ENCODE data around the gene PDE1A.
A peak's percentile ranks its signal among the peaks of the same experiment; 100 is the strongest.

Gene PDE1A

DNA sequence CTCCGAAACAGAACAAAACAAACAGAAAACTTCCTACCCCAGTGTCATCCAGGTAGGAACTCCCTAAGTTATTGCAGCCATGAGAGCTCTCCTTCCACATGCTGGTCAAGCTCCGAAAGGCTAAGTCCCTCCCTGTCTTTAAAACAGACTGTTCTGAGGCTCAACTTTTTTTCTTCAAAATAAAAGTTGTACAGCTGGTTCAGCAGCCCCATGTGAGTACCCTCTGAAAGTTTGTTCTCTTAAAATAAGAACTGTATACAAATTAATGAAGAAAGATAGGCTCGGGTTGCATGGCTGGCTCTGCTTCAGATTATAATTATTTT lies at the start of gene PDE1A:
Gene PDE1A (minus strand): TSS at position 119 of the 323 bp plus-strand sequence.
- no peaks in the 10 kb centered on the region for H3K4me1 ChIP-seq (ENCODE audit: control insufficient read depth in 1 of 2, insufficient read depth in 2 of 2, low read length in 2 of 2)
- no peaks in the 10 kb centered on the region for H3K36me3 ChIP-seq (ENCODE audit: control insufficient read depth in 1 of 2, insufficient read depth in 2 of 2, low read length in 2 of 2)
- peak within 1 kb of the TSS; percentile 30 for H3K27ac ChIP-seq (ENCODE audit: low read depth, low read length)
- H3K9me3 ChIP-seq (ENCODE audit: control insufficient read depth in 1 of 2, low read length in 2 of 2), result no peaks in the 10 kb centered on the region
- no peak within 1 kb of the TSS for H3K9ac ChIP-seq (ENCODE audit: low read depth in 1 of 2, low read length in 2 of 2)
- H3K4me3 ChIP-seq (ENCODE audit: low read depth in 1 of 2, low read length in 2 of 2), result peak within 1 kb of the TSS; percentile 45 to 53
- H3K27me3 ChIP-seq (ENCODE audit: control insufficient read depth in 1 of 2, insufficient read depth in 2 of 2, low read length in 2 of 2), result no peaks in the 10 kb centered on the region

DNA sequence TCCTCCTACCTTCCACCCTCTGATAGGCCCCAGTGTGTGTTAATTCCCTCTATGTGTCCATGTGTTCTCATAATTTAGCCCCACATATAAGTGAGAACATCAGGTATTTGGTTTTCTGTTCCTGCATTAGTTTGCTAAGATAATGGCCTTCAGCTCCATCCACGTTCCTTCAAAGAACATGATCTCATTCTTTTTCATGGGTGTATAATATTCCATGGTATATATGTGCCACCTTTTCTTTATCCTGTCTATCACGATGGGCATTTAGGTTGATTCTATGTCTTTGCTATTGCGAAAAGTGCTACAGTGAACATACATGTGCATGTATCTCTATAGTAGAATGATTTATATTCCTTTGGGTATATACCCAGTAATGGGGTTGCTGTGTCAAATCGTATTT lies 46.8 kb upstream of the PDE1A start:
- no peak overlapping the region for H3K9ac ChIP-seq (ENCODE audit: low read depth in 1 of 2, low read length in 2 of 2)
- H3K27me3 ChIP-seq (ENCODE audit: control insufficient read depth in 1 of 2, insufficient read depth in 2 of 2, low read length in 2 of 2), result no peaks in the 10 kb centered on the region
- H3K4me3 ChIP-seq (ENCODE audit: low read depth in 1 of 2, low read length in 2 of 2), result no peak overlapping the region
- H3K9me3 ChIP-seq (ENCODE audit: control insufficient read depth in 1 of 2, low read length in 2 of 2), result peaks cover 0 to 5% of the 10 kb centered on the region in 2 donors
- H3K36me3 ChIP-seq (ENCODE audit: control insufficient read depth in 1 of 2, insufficient read depth in 2 of 2, low read length in 2 of 2), result no peaks in the 10 kb centered on the region
- no peak overlapping the region for H3K27ac ChIP-seq (ENCODE audit: low read depth, low read length)
- H3K4me1 ChIP-seq (ENCODE audit: control insufficient read depth in 1 of 2, insufficient read depth in 2 of 2, low read length in 2 of 2), result no peaks in the 10 kb centered on the region

DNA sequence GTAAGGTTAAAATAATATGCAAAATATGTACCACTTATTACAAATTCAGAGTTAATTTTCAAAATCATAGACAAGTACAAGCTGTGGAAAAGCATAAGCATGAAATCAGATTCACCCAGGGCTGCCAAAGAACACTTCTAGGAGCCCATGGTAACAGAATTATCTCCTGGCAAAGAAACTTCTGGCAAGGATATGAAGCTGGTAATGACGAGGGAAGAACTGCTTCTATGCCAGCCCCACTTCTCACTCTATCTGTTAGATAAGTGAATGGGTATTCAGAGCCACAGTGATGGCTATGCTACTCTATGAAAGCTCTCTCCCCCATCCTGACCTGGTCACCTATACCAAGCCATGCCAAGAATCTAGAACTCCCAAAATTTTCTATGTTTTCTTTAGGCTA lies 36.9 kb upstream of the PDE1A start:
- H3K4me1 ChIP-seq (ENCODE audit: control insufficient read depth in 1 of 2, insufficient read depth in 2 of 2, low read length in 2 of 2), result no peaks in the 10 kb centered on the region
- H3K9me3 ChIP-seq (ENCODE audit: control insufficient read depth in 1 of 2, low read length in 2 of 2), result peaks cover 0 to 2% of the 10 kb centered on the region in 2 donors
- no peak overlapping the region for H3K27ac ChIP-seq (ENCODE audit: low read depth, low read length)
- H3K36me3 ChIP-seq (ENCODE audit: control insufficient read depth in 1 of 2, insufficient read depth in 2 of 2, low read length in 2 of 2), result no peaks in the 10 kb centered on the region
- no peaks in the 10 kb centered on the region for H3K27me3 ChIP-seq (ENCODE audit: control insufficient read depth in 1 of 2, insufficient read depth in 2 of 2, low read length in 2 of 2)
- no peak overlapping the region for H3K4me3 ChIP-seq (ENCODE audit: low read depth in 1 of 2, low read length in 2 of 2)
- H3K9ac ChIP-seq (ENCODE audit: low read depth in 1 of 2, low read length in 2 of 2), result no peak overlapping the region

DNA sequence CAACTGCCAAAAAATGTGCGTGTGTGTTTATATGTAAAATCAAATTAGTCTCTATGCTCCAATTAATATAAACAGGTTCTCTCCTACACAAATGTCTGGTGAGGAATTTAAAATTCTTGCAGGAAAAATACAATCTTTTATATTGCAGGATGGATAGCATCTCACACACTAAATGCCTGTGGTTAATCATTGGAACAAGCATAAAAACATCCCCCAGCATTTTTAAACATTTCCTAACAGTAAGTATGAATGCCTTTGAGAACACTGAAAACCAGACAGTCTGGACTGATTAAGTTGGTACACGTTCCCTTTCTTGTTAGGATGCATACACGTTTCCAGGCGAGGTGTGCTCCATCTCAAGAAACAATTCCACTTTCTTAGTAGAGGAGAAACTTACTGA lies 29.9 kb upstream of the PDE1A start:
- Histone ChIP-seq H3K4me3 (ENCODE audit: low read depth in 1 of 2, low read length in 2 of 2) (no peak overlapping the region), H3K27ac (ENCODE audit: low read depth, low read length) (no peak overlapping the region)

DNA sequence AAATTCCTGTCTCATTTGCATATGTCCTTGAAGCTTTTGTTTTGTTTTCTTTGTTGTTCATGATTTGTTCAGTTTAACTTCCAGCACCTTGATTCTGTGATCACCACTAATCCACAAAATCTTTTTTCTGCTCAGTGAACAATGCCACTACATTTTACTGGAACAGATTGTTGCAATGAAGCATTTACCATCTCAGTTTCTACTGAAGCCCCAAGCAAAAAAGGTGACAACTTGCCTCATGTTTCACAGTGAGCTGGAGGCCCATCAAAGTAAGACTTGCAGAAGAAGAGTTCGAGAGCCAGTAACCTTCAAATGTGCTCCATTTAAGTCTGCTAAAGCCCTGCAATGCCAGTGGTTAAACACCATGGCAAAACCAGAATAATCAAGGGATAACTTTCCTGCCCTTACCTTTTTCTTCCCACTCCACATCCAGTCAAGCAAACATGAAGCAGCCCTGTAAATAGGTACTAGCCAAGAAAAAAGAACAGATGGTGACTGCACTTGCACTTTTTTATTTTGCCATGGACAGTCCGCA lies 25.7 kb upstream of the PDE1A start:
- H3K4me3 ChIP-seq (ENCODE audit: low read depth in 1 of 2, low read length in 2 of 2), result no peak overlapping the region
- no peak overlapping the region for H3K27ac ChIP-seq (ENCODE audit: low read depth, low read length)

More for the DNA sequence above, 29.9 kb upstream of the PDE1A start:
- H3K27me3 ChIP-seq (ENCODE audit: control insufficient read depth in 1 of 2, insufficient read depth in 2 of 2, low read length in 2 of 2), result no peaks in the 10 kb centered on the region
- H3K4me1 ChIP-seq (ENCODE audit: control insufficient read depth in 1 of 2, insufficient read depth in 2 of 2, low read length in 2 of 2), result no peaks in the 10 kb centered on the region
- H3K36me3 ChIP-seq (ENCODE audit: control insufficient read depth in 1 of 2, insufficient read depth in 2 of 2, low read length in 2 of 2), result no peaks in the 10 kb centered on the region
- no peaks in the 10 kb centered on the region for H3K9me3 ChIP-seq (ENCODE audit: control insufficient read depth in 1 of 2, low read length in 2 of 2)
- H3K9ac ChIP-seq (ENCODE audit: low read depth in 1 of 2, low read length in 2 of 2), result no peak overlapping the region

DNA sequence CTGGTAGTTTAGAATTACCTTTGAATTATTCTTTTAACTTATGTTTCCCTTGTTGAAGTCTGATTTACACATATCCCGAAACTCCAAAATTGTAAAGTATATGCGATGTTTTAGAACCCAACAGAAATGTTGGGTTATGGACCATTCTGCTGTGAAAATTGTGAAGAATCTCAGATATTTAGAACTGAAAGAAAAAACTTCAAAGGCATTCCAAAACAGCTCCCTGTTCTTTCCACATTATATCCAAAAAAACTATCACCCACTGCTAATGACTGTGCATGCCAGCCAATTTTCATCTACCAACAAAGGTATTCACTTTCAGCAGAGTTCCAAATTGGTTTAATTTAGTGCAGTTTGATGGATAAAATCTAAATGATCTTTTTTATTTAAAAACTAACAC lies 21.5 kb upstream of the PDE1A start:
- Histone ChIP-seq H3K4me3 (ENCODE audit: low read depth in 1 of 2, low read length in 2 of 2) (no peak overlapping the region), H3K27ac (ENCODE audit: low read depth, low read length) (no peak overlapping the region), H3K4me1 (ENCODE audit: control insufficient read depth in 1 of 2, insufficient read depth in 2 of 2, low read length in 2 of 2) (no peaks in the 10 kb centered on the region), H3K36me3 (ENCODE audit: control insufficient read depth in 1 of 2, insufficient read depth in 2 of 2, low read length in 2 of 2) (no peaks in the 10 kb centered on the region), H3K27me3 (ENCODE audit: control insufficient read depth in 1 of 2, insufficient read depth in 2 of 2, low read length in 2 of 2) (no peaks in the 10 kb centered on the region), H3K9ac (ENCODE audit: low read depth in 1 of 2, low read length in 2 of 2) (no peak overlapping the region), H3K9me3 (ENCODE audit: control insufficient read depth in 1 of 2, low read length in 2 of 2) (no peaks in the 10 kb centered on the region)

More for the DNA sequence above, 25.7 kb upstream of the PDE1A start:
- Histone ChIP-seq H3K27me3 (ENCODE audit: control insufficient read depth in 1 of 2, insufficient read depth in 2 of 2, low read length in 2 of 2) (no peaks in the 10 kb centered on the region), H3K9me3 (ENCODE audit: control insufficient read depth in 1 of 2, low read length in 2 of 2) (no peaks in the 10 kb centered on the region), H3K4me1 (ENCODE audit: control insufficient read depth in 1 of 2, insufficient read depth in 2 of 2, low read length in 2 of 2) (no peaks in the 10 kb centered on the region), H3K36me3 (ENCODE audit: control insufficient read depth in 1 of 2, insufficient read depth in 2 of 2, low read length in 2 of 2) (no peaks in the 10 kb centered on the region), H3K9ac (ENCODE audit: low read depth in 1 of 2, low read length in 2 of 2) (no peak overlapping the region)

DNA sequence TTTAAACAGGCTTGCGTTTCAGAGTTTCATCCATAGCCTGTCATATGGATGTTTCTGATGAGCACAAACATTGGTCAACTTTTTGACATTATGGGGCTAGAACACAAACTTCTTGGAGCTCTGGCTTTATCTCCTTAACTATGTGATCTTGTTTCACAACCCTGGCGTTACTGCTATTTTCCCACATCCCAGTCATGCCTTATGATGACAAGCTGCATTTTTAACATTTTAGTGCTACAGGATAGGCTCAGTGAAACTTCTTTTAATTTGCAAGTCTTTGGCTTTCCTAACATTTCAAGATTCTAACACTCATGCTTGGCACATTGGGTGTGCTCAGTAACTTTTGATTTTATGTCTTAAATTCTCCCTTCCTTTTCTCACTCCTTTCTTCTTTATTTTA lies 21.0 kb upstream of the PDE1A start:
- Histone ChIP-seq H3K4me1 (ENCODE audit: control insufficient read depth in 1 of 2, insufficient read depth in 2 of 2, low read length in 2 of 2) (no peaks in the 10 kb centered on the region), H3K9ac (ENCODE audit: low read depth in 1 of 2, low read length in 2 of 2) (no peak overlapping the region), H3K27ac (ENCODE audit: low read depth, low read length) (no peak overlapping the region), H3K4me3 (ENCODE audit: low read depth in 1 of 2, low read length in 2 of 2) (no peak overlapping the region), H3K36me3 (ENCODE audit: control insufficient read depth in 1 of 2, insufficient read depth in 2 of 2, low read length in 2 of 2) (no peaks in the 10 kb centered on the region), H3K27me3 (ENCODE audit: control insufficient read depth in 1 of 2, insufficient read depth in 2 of 2, low read length in 2 of 2) (no peaks in the 10 kb centered on the region), H3K9me3 (ENCODE audit: control insufficient read depth in 1 of 2, low read length in 2 of 2) (no peaks in the 10 kb centered on the region)

DNA sequence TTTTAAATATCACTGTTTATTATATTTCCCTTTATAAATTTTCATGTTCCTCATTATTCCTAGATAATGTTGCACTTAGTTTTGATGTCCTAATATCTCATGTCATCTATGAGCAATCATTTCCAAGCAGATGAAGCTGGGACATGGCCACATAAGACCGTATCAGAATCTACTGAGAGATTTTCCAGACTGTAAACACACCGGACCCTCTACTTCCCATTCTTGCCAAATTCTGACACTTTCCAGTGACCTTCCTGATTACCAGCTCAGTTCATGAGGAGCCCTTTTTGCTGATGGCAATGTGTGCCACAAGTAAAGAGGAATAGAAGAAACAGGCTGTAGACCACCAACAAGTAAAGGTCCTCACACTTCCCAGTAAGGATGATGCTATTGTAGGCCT lies 20.3 kb upstream of the PDE1A start:
- Histone ChIP-seq H3K9me3 (ENCODE audit: control insufficient read depth in 1 of 2, low read length in 2 of 2) (no peaks in the 10 kb centered on the region), H3K9ac (ENCODE audit: low read depth in 1 of 2, low read length in 2 of 2) (no peak overlapping the region), H3K36me3 (ENCODE audit: control insufficient read depth in 1 of 2, insufficient read depth in 2 of 2, low read length in 2 of 2) (no peaks in the 10 kb centered on the region), H3K27me3 (ENCODE audit: control insufficient read depth in 1 of 2, insufficient read depth in 2 of 2, low read length in 2 of 2) (no peaks in the 10 kb centered on the region), H3K4me1 (ENCODE audit: control insufficient read depth in 1 of 2, insufficient read depth in 2 of 2, low read length in 2 of 2) (no peaks in the 10 kb centered on the region), H3K27ac (ENCODE audit: low read depth, low read length) (no peak overlapping the region), H3K4me3 (ENCODE audit: low read depth in 1 of 2, low read length in 2 of 2) (no peak overlapping the region)

DNA sequence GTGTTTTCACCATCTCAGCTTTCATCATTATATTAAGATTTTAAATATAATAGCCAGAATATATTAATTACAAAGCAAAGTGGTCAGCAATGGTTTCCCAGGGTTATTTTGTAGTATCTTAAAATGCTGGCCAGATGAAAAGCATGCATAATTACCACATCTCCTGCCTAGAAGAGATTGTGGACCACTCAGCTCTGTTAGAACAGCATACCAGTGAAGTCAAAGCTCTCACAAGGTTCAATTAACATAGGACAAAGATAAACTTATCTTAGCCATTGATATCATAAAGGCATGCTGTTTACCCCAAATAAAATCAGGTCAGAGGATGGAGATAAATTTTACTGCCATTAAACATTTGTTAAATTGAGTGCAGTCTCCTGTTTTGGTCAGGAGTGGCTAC lies 19.3 kb upstream of the PDE1A start:
- H3K36me3 ChIP-seq (ENCODE audit: control insufficient read depth in 1 of 2, insufficient read depth in 2 of 2, low read length in 2 of 2), result no peaks in the 10 kb centered on the region
- H3K27me3 ChIP-seq (ENCODE audit: control insufficient read depth in 1 of 2, insufficient read depth in 2 of 2, low read length in 2 of 2), result no peaks in the 10 kb centered on the region
- H3K9me3 ChIP-seq (ENCODE audit: control insufficient read depth in 1 of 2, low read length in 2 of 2), result no peaks in the 10 kb centered on the region

DNA sequence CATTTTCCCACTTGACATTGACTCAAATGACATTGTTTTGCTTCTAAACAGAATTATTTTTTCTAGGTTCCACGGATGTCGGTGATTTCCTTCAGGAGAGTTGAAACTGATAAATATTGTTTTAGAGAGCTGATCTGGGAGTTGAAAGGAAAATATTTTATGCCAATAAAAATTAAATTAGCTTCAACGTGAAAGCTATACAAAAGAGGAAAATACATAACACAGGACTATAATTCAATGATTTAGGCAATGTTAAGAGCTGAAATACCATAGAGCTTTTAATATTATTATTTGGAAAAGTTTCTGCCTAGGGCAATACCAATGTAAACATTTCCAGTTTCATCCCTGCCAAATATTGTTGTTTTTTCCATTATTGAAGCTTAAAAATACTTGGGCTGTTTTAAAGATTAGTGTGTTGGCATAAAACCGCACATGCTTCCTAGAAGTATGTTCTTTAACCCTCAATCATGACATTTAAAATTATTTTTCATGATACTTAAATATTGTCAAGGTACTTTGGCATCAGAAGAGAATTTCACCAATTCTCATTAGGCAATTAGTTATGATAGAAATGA lies 18.6 kb upstream of the PDE1A start:
- H3K9ac ChIP-seq (ENCODE audit: low read depth in 1 of 2, low read length in 2 of 2), result no peak overlapping the region
- no peaks in the 10 kb centered on the region for H3K27me3 ChIP-seq (ENCODE audit: control insufficient read depth in 1 of 2, insufficient read depth in 2 of 2, low read length in 2 of 2)
- H3K36me3 ChIP-seq (ENCODE audit: control insufficient read depth in 1 of 2, insufficient read depth in 2 of 2, low read length in 2 of 2), result no peaks in the 10 kb centered on the region
- H3K9me3 ChIP-seq (ENCODE audit: control insufficient read depth in 1 of 2, low read length in 2 of 2), result no peaks in the 10 kb centered on the region
- H3K4me1 ChIP-seq (ENCODE audit: control insufficient read depth in 1 of 2, insufficient read depth in 2 of 2, low read length in 2 of 2), result no peaks in the 10 kb centered on the region
- H3K4me3 ChIP-seq (ENCODE audit: low read depth in 1 of 2, low read length in 2 of 2), result no peak overlapping the region
- H3K27ac ChIP-seq (ENCODE audit: low read depth, low read length), result no peak overlapping the region

More for the DNA sequence above, 19.3 kb upstream of the PDE1A start:
- no peak overlapping the region for H3K4me3 ChIP-seq (ENCODE audit: low read depth in 1 of 2, low read length in 2 of 2)
- H3K27ac ChIP-seq (ENCODE audit: low read depth, low read length), result no peak overlapping the region
- no peaks in the 10 kb centered on the region for H3K4me1 ChIP-seq (ENCODE audit: control insufficient read depth in 1 of 2, insufficient read depth in 2 of 2, low read length in 2 of 2)
- no peak overlapping the region for H3K9ac ChIP-seq (ENCODE audit: low read depth in 1 of 2, low read length in 2 of 2)

DNA sequence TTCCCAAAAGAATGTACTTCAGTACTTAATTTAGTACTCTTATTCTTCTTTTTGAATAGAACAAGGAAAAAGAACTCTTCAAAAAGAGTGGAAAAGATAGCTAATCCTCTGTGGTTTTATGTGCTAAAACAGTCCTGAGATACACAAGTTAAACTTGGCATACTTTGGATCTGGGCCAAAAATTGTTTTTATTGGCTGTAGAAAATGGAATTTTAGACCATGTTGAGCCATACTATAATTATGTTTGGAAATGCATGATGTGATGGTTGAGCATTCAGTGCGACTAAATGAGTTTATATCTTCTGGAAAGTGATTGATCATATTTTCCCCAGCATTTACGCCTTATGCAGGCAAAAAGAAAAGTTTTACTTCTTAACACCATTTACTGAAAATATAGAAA lies 18.0 kb upstream of the PDE1A start:
- no peak overlapping the region for H3K9ac ChIP-seq (ENCODE audit: low read depth in 1 of 2, low read length in 2 of 2)
- H3K36me3 ChIP-seq (ENCODE audit: control insufficient read depth in 1 of 2, insufficient read depth in 2 of 2, low read length in 2 of 2), result no peaks in the 10 kb centered on the region
- no peak overlapping the region for H3K27ac ChIP-seq (ENCODE audit: low read depth, low read length)
- H3K4me1 ChIP-seq (ENCODE audit: control insufficient read depth in 1 of 2, insufficient read depth in 2 of 2, low read length in 2 of 2), result no peaks in the 10 kb centered on the region
- no peak overlapping the region for H3K4me3 ChIP-seq (ENCODE audit: low read depth in 1 of 2, low read length in 2 of 2)
- no peaks in the 10 kb centered on the region for H3K9me3 ChIP-seq (ENCODE audit: control insufficient read depth in 1 of 2, low read length in 2 of 2)
- H3K27me3 ChIP-seq (ENCODE audit: control insufficient read depth in 1 of 2, insufficient read depth in 2 of 2, low read length in 2 of 2), result no peaks in the 10 kb centered on the region
